ENCODE data around the gene GCH1.

DNA sequence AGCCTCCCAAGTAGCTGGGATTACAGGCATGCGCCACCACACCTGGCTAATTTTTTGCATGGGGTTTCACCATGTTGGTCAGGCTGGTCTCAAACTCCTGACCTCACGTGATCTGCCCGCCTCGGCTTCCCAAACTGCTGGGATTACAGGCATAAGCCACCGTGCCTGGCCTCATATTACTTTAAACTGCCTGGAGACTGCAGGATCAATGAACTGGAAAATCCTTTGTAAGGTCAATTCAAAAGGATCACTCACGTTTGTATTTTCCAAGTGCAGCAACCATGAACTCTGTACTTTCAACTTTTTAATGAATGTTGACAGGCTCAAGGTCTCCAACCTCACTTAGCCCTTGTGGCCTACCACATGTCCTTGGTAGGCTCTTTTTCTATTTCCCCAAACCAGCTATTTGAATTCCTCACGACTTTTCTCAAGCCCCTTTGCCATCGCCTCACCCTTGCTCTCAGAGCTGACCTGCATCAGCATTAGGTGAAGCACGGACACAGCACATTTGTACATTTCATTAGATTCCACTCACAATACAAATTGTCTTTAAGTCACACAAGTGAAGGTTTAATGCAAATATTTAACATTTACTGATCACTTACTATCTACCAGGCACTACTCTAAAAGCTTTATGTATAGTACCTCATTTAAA lies 42.2 kb upstream of the GCH1 start:
- TF ChIP-seq, protein P1, sequence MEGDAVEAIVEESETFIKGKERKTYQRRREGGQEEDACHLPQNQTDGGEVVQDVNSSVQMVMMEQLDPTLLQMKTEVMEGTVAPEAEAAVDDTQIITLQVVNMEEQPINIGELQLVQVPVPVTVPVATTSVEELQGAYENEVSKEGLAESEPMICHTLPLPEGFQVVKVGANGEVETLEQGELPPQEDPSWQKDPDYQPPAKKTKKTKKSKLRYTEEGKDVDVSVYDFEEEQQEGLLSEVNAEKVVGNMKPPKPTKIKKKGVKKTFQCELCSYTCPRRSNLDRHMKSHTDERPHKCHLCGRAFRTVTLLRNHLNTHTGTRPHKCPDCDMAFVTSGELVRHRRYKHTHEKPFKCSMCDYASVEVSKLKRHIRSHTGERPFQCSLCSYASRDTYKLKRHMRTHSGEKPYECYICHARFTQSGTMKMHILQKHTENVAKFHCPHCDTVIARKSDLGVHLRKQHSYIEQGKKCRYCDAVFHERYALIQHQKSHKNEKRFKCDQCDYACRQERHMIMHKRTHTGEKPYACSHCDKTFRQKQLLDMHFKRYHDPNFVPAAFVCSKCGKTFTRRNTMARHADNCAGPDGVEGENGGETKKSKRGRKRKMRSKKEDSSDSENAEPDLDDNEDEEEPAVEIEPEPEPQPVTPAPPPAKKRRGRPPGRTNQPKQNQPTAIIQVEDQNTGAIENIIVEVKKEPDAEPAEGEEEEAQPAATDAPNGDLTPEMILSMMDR (IDR thresholded peaks at IDR 0.05; ENCODE audit: low read length): no peak
- no peak for TF ChIP-seq EZH2 (IDR thresholded peaks at IDR 0.05; ENCODE audit: borderline replicate concordance, low read length)
